K562 (cell line): ENCODE data around the gene ARL13A. TPM values are rescaled to one million over a fixed set of nuclear protein-coding genes. Genes with fewer than 3 reads are reported as not detected.
A peak's percentile ranks its signal among the peaks of the same experiment; 100 is the strongest.

Experiments
- ATAC-seq: fragments of 200-7000 bp; cut with Tn5 transposase; 3 replicates; pipeline ENCODE4 v1.9.1; 2020; ENCODE audit warnings: moderate library complexity
- BruUV-seq: library from RNA; stranded (reverse); fragments of 400-500 nt; replicated peaks from 2 replicates; lab custom pipeline; 2021; lab: Mats Ljungman, UMichigan
- CTCF ChIA-PET: fragments of 300-600 bp; formaldehyde crosslinking; extraction: SDS; loops from one replicate; lab custom pipeline; 2021; ENCODE audit warnings: low intra/inter-chr PET ratio; lab: Yijun Ruan, JAX
- POLR2A ChIA-PET: fragments of 300-600, 350-650 bp; sonication (Branson Sonifier 250); formaldehyde crosslinking; extraction: SDS; loops from one replicate; lab custom pipeline; 2021; ENCODE audit warnings: antibody characterized with exemption, inconsistent platforms; lab: Yijun Ruan, JAX
- DNase-seq, 4 experiments: peaks; one replicate each; pipeline versions ENCODE4 v3.0.0 to v3.0.0-alpha.2; 2011 to 2018; ENCODE audit warnings: low spot score in 3 of 4, mixed read lengths in 3 of 4; ENCODE audit errors: extremely low read depth in 1 of 4
- FAIRE-seq: peaks from 2 replicates; lab custom pipeline; 2011; peaks lifted over from hg19 to GRCh38; lab: Jason Lieb, UNC
- H2AFZ ChIP-seq: 2 replicates; pipeline ENCODE4 v1.6.0; 2011; ENCODE audit warnings: low read depth, low read length, control low read depth, inconsistent platforms
- H3K27ac ChIP-seq: fragments of 200-600 bp; 3 replicates; pipeline ENCODE4 v1.8.0; 2011; ENCODE audit warnings: low read depth, mild to moderate bottlenecking, control low read depth, inconsistent platforms, low read length, moderate library complexity, mixed read lengths; ENCODE audit errors: extremely low read depth
- H3K27me3 ChIP-seq, 2 experiments: fragments of 300-600 bp in 1 of 2; 2 replicates in 1 of 2; 3 replicates in 1 of 2; pipeline versions ENCODE4 v1.6.0 to v1.8.0; 2011; ENCODE audit warnings: inconsistent platforms in 2 of 2, low read length in 2 of 2, mild to moderate bottlenecking in 1 of 2, mixed read lengths in 1 of 2, moderate library complexity in 1 of 2; ENCODE audit not compliant: control insufficient read depth in 2 of 2, insufficient read depth in 2 of 2
- H3K36me3 ChIP-seq: fragments of 300-600 bp; 3 replicates; pipeline ENCODE4 v1.8.0; 2011; ENCODE audit warnings: mild to moderate bottlenecking, low read length, inconsistent platforms; ENCODE audit not compliant: control insufficient read depth, insufficient read depth
- H3K4me1 ChIP-seq, 2 experiments: fragments of 200-600 bp in 1 of 2; replicated peaks in 1 of 2; 2 replicates in 1 of 2; 3 replicates in 1 of 2; pipeline versions ENCODE4 v1.5.1 to v1.8.0; 2011; ENCODE audit warnings: inconsistent platforms in 2 of 2, low read length in 2 of 2, mild to moderate bottlenecking in 1 of 2, mixed read lengths in 1 of 2, moderate library complexity in 1 of 2; ENCODE audit not compliant: control insufficient read depth in 2 of 2, insufficient read depth in 2 of 2
- H3K4me2 ChIP-seq: 2 replicates; pipeline ENCODE4 v1.6.1; 2011; ENCODE audit warnings: low read length, control low read depth, inconsistent platforms, mixed read lengths; ENCODE audit not compliant: insufficient read depth
- H3K4me3 ChIP-seq: fragments of 200-600 bp; sonication (generic), shearing (Covaris generic); 2 replicates; pipeline ENCODE4 v1.5.1; 2016; ENCODE audit warnings: control low read depth, inconsistent platforms
- H3K79me2 ChIP-seq: fragments of 200-600 bp; 3 replicates; pipeline ENCODE4 v1.8.0; 2011; ENCODE audit warnings: low read length, inconsistent platforms; ENCODE audit not compliant: control insufficient read depth, insufficient read depth
- H3K9ac ChIP-seq, 2 experiments: 2 replicates each; pipeline versions ENCODE4 v1.6.0 to v1.6.1; 2011; ENCODE audit warnings: low read depth in 2 of 2, low read length in 2 of 2, control low read depth in 1 of 2, inconsistent platforms in 1 of 2, mild to moderate bottlenecking in 1 of 2, mixed read lengths in 1 of 2; ENCODE audit not compliant: insufficient read depth in 1 of 2
- H3K9me1 ChIP-seq: one replicate; pipeline ENCODE4 v1.6.0; 2011; ENCODE audit warnings: inconsistent platforms, mild to moderate bottlenecking, low read length, moderate library complexity; ENCODE audit not compliant: control insufficient read depth, insufficient read depth
- H3K9me3 ChIP-seq: replicated peaks from 2 replicates; pipeline ENCODE4 v1.5.1; 2011; ENCODE audit warnings: low read depth, low read length, inconsistent platforms; ENCODE audit not compliant: control insufficient read depth, insufficient read depth
- H4K20me1 ChIP-seq: replicated peaks from 2 replicates; pipeline ENCODE4 v1.6.1; 2011; ENCODE audit warnings: low read length, inconsistent platforms, mixed read lengths; ENCODE audit not compliant: control insufficient read depth, insufficient read depth
- ATF3 ChIP-seq, 2 experiments: fragments of 450-650 bp in 1 of 2; sonication (generic) in 1 of 2; formaldehyde crosslinking in 1 of 2; IDR thresholded peaks in 1 of 2; conservative IDR thresholded peaks in 1 of 2; 2 replicates each; pipeline versions ENCODE4 v1.6.1 to v1.8.1; 2016 to 2023; ENCODE audit warnings: mild to moderate bottlenecking in 2 of 2, moderate library complexity in 2 of 2, inconsistent platforms in 1 of 2, missing genetic modification reagents in 1 of 2
- BRCA1 ChIP-seq, 2 experiments: fragments of 450-650 bp in 1 of 2; sonication (generic) in 1 of 2; formaldehyde crosslinking in 1 of 2; IDR thresholded peaks; 2 replicates each; pipeline versions ENCODE4 v1.5.0 to v1.6.1; 2017 to 2020; ENCODE audit warnings: mild to moderate bottlenecking in 1 of 2, missing genetic modification reagents in 1 of 2
- CBFA2T2 ChIP-seq: fragments of 450-650 bp; conservative IDR thresholded peaks from 2 replicates; pipeline ENCODE4 v1.6.1; 2017; ENCODE audit warnings: mild to moderate bottlenecking
- CXXC5 ChIP-seq: fragments of 250-450 bp; sonication (Bioruptor Pico); IDR thresholded peaks from 2 replicates; pipeline ENCODE4 v1.8.0; 2022; ENCODE audit warnings: inconsistent platforms, mild to moderate bottlenecking, moderate library complexity
- EP300 ChIP-seq: IDR thresholded peaks from 2 replicates; pipeline ENCODE4 v1.6.1; 2012; ENCODE audit warnings: low read length, improper control_type of control experiment
- ETV5 ChIP-seq: sonication (generic); formaldehyde crosslinking; IDR thresholded peaks from 2 replicates; pipeline ENCODE4 v1.4.0; 2020; ENCODE audit warnings: low read depth, mild to moderate bottlenecking, missing genetic modification reagents
- MEIS2 ChIP-seq: fragments of 450-650 bp; IDR thresholded peaks from 2 replicates; pipeline ENCODE4 v1.6.1; 2014; ENCODE audit warnings: mild to moderate bottlenecking; ENCODE audit not compliant: partially characterized antibody
- NELFE ChIP-seq: IDR thresholded peaks from 2 replicates; pipeline ENCODE4 v1.6.1; 2011; ENCODE audit warnings: mild to moderate bottlenecking; ENCODE audit not compliant: insufficient read depth, insufficient read length
- NUFIP1 ChIP-seq: fragments of 450-650 bp; IDR thresholded peaks from 2 replicates; pipeline ENCODE4 v1.6.1; 2018; ENCODE audit not compliant: partially characterized antibody
- PKNOX1 ChIP-seq: fragments of 450-650 bp; IDR thresholded peaks from 2 replicates; pipeline ENCODE4 v1.6.1; 2016
- SMARCA4 ChIP-seq: fragments of 450-650 bp; IDR thresholded peaks from 2 replicates; pipeline ENCODE4 v1.6.1; 2016
- SOX6 ChIP-seq: fragments of 450-650 bp; IDR thresholded peaks from 2 replicates; pipeline ENCODE4 v1.6.1; 2014; ENCODE audit warnings: mild to moderate bottlenecking
- TAL1 ChIP-seq: fragments of 450-650 bp; IDR thresholded peaks from 2 replicates; pipeline ENCODE4 v1.6.1; 2016; ENCODE audit warnings: mild to moderate bottlenecking
- U2AF2 ChIP-seq: fragments of 200-400 bp; formaldehyde crosslinking; optimal IDR thresholded peaks from 2 replicates; pipeline ENCODE3; 2017; ENCODE audit warnings: low read depth, mild to moderate bottlenecking, low read length
- ZNF395 ChIP-seq: fragments of 200-800 bp; sonication (Bioruptor generic); IDR thresholded peaks from 2 replicates; pipeline ENCODE4 v1.6.1; 2017; ENCODE audit warnings: missing genetic modification characterization, missing compliant biosample characterization
- WGBS: fragments of 100-300 bp; shearing (Covaris generic); methylation state at CpG from one replicate; pipeline ENCODE4 v1.1.6; 2016; ENCODE audit warnings: low coverage, mixed read lengths; ENCODE audit not compliant: insufficient coverage; ENCODE audit errors: missing lambda C conversion rate; 5-methylcytosine and 5-hydroxymethylcytosine counted together
- in situ Hi-C: fragments of 300-500 bp; cut with MboI; formaldehyde crosslinking; loops from 4 replicates; pipeline ENCODE4 v1.15.0; 2018; ENCODE audit warnings: inconsistent platforms, mixed read lengths
- intact Hi-C: fragments of 100-400 bp; cut with micrococcal nuclease; formaldehyde crosslinking; loops from 2 replicates; pipeline ENCODE4 v1.14.2; 2022
- polyA plus RNA-seq, 8 experiments: library from polyadenylated mRNA; depleted of rRNA in 4 of 8; stranded (reverse) in 5 of 8; unstranded in 3 of 8; fragments of >200 nt; fragmentation: Nextera tagmentation in 2 of 8; fragmentation: Illumina TruSeq in 1 of 8; extraction: Ambion mirVana in 2 of 8; extraction: Trizol in 1 of 8; gene quantifications; 2 replicates each; pipeline versions ENCODE4 v1.2.1 to v1.2.3, GENCODE V29; 2011 to 2014; ENCODE audit warnings: inconsistent platforms in 1 of 8, missing spikeins in 1 of 8
- total RNA-seq, 7 experiments: library from RNA; depleted of rRNA in 6 of 7; stranded (reverse); fragments of >200 nt in 6 of 7; fragmentation: Illumina TruSeq in 2 of 7; extraction: Trizol in 2 of 7; gene quantifications; 2 replicates each; pipeline versions ENCODE4 v1.2.1 to v1.2.3, GENCODE V29; 2011 to 2021; ENCODE audit warnings: low replicate concordance in 1 of 7
- TF ChIP-seq, protein P1 (sequence below): sonication (generic); IDR thresholded peaks from 2 replicates; pipeline ENCODE4 v1.6.1; 2016

Gene ARL13A
- total and polyA plus RNA-seq, 9 of the 15 experiments (the other 6 are each of a cell fraction or from before 2014, with no cell fraction given): not detected

- in situ Hi-C loops (no loop called here), intact Hi-C loops (no loop called here)
- no TSS peak for BruUV-seq
- FAIRE-seq (peak; percentile 90), ATAC-seq (peak; percentile 96), DNase-seq (peak; percentile 28 to 77 (median 50))
- Histone ChIP-seq H3K27me3 (no peaks in the 10 kb centered on the region), H2AFZ (no peak overlapping the region), H3K9me3 (no peaks in the 10 kb centered on the region), H3K4me3 (no peak overlapping the region), H3K36me3 (no peaks in the 10 kb centered on the region), H3K4me1 (peaks cover 3 to 20% of the 10 kb centered on the region in 2 experiments; a peak in 4 of 5 replicates), H3K79me2 (no peaks in the 10 kb centered on the region), H3K9ac (no peak overlapping the region; a peak in 1 of 4 replicates), H3K4me2 (peak overlapping the region; percentile 6; the same call in 1 of the 2 replicates), H3K9me1 (peaks cover 2% of the 10 kb centered on the region), H4K20me1 (no peaks in the 10 kb centered on the region), H3K27ac (0 out of 3 replicates have a peak overlapping the region, but pooled peaks have one; percentile 26)
- ChIA-PET CTCF (no interaction called here), POLR2A (interaction anchor here (0.6 to 0.8 kb wide), 2 partner anchors 41 to 73 kb away, joined by 3 read pairs; no protein-coding TSS in a partner anchor)
- 31% methylated on average over 5 of the region's 5 CpGs for WGBS
- TF ChIP-seq NELFE (no peak), BRCA1 (IDR thresholded peaks at IDR 0.05) (no peak), BRCA1 (CRISPR knock-in tag; IDR thresholded peaks at IDR 0.05) (no peak), PKNOX1 (peak; percentile 80; the same call in 1 of the 2 replicates), MEIS2 (peak; percentile 86), ZNF395 (no peak), SMARCA4 (peak; percentile 73), U2AF2 (no peak), CBFA2T2 (peak; percentile 73), CXXC5 (CRISPR knock-in tag) (0 out of 2 replicates have a peak, but pooled peaks have one; percentile 22), NUFIP1 (no peak), ETV5 (CRISPR knock-in tag) (0 out of 2 replicates have a peak, but pooled peaks have one; percentile 52), TAL1 (peak; percentile 74), ATF3 (IDR thresholded peaks at IDR 0.05) (peak; percentile 90), ATF3 (CRISPR knock-in tag; conservative IDR thresholded peaks at IDR 0.05) (no peak), SOX6 (peak; percentile 37; the same call in 1 of the 2 replicates), EP300 (peak; percentile 37; the same call in 1 of the 2 replicates)
- TF ChIP-seq, protein P1, sequence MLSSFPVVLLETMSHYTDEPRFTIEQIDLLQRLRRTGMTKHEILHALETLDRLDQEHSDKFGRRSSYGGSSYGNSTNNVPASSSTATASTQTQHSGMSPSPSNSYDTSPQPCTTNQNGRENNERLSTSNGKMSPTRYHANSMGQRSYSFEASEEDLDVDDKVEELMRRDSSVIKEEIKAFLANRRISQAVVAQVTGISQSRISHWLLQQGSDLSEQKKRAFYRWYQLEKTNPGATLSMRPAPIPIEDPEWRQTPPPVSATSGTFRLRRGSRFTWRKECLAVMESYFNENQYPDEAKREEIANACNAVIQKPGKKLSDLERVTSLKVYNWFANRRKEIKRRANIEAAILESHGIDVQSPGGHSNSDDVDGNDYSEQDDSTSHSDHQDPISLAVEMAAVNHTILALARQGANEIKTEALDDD: peak; percentile 98
Observed at GRCh38 chrX:100994352-100995281, 25.1 kb downstream of the ARL13A start.
